SKM-1 (cell line): ENCODE data around the gene NTN5.
"Not testable (repeated sequence)": the region's sequence is repeated elsewhere in the genome, so short reads cannot be mapped to it uniquely, and the experiment has no call there.

Experiments used
- DNase-seq: peaks from one replicate; lab custom pipeline; 2025; ENCODE audit not compliant: unreplicated experiment; lab: John Stamatoyannopoulos, UW

The NTN5 gene

GRCh38 chr19:48672994-48673393, at the start of gene NTN5:
Gene NTN5, minus strand, starts transcription at chr19:48673017. Its CDS starts 2,031 bp downstream, at chr19:48670986.
- no peak for DNase-seq

GRCh38 chr19:48722196-48722708, 49.4 kb upstream of the NTN5 start:
- DNase-seq, result no peak

- peak; percentile 68 for DNase-seq
Observed at GRCh38 chr19:48720613-48721296, 47.9 kb upstream of the NTN5 start.

- DNase-seq, result no peak
Observed at GRCh38 chr19:48720251-48720612, 47.4 kb upstream of the NTN5 start.

- DNase-seq, result no peak
Observed at GRCh38 chr19:48719263-48720171, 46.7 kb upstream of the NTN5 start, which contains the start of gene MAMSTR. Gene MAMSTR, minus strand, starts transcription at chr19:48719725. Its CDS starts 694 bp downstream, at chr19:48719031.

- DNase-seq, result no peak
Observed at GRCh38 chr19:48718711-48719231, 46.0 kb upstream of the NTN5 start.

GRCh38 chr19:48718106-48718505, 45.3 kb upstream of the NTN5 start:
- not testable (repeated sequence) for DNase-seq

- DNase-seq, result no peak
Observed at GRCh38 chr19:48716562-48717291, 43.9 kb upstream of the NTN5 start.

GRCh38 chr19:48715681-48716171, 42.9 kb upstream of the NTN5 start:
- no peak for DNase-seq

- DNase-seq, result no peak
Observed at GRCh38 chr19:48714759-48715675, 42.2 kb upstream of the NTN5 start.

- DNase-seq, result peak; percentile 94
Observed at GRCh38 chr19:48713864-48714755, 41.3 kb upstream of the NTN5 start.

GRCh38 chr19:48713041-48713863, 40.4 kb upstream of the NTN5 start:
- no peak for DNase-seq

GRCh38 chr19:48711106-48711662, 38.4 kb upstream of the NTN5 start:
- no peak for DNase-seq

- no peak for DNase-seq
Observed at GRCh38 chr19:48708471-48708870, 35.7 kb upstream of the NTN5 start.

- DNase-seq, result no peak
Observed at GRCh38 chr19:48705431-48705830, 32.6 kb upstream of the NTN5 start.

GRCh38 chr19:48703316-48703715, 30.5 kb upstream of the NTN5 start:
- DNase-seq, result no peak

- no peak for DNase-seq
Observed at GRCh38 chr19:48702701-48703100, 29.9 kb upstream of the NTN5 start.

- DNase-seq, result peak; percentile 7
Observed at GRCh38 chr19:48698046-48698445, 25.2 kb upstream of the NTN5 start.
